HepG2 (cell line): ENCODE results near the gene ACAT1. TPM values are rescaled to one million over a fixed set of nuclear protein-coding genes. Genes with fewer than 3 reads are reported as not detected.

Source experiments
- CC2D1A ChIP-seq: sonication (generic); formaldehyde crosslinking; IDR thresholded peaks from 2 replicates; pipeline ENCODE4 v1.8.1; 2023; ENCODE audit warnings: mild to moderate bottlenecking, missing genetic modification reagents
- GMEB1 ChIP-seq: sonication (generic); formaldehyde crosslinking; IDR thresholded peaks from 2 replicates; pipeline ENCODE4 v1.5.1; 2020; ENCODE audit warnings: missing genetic modification reagents, mild to moderate bottlenecking, borderline replicate concordance
- MAF1 ChIP-seq: sonication (generic); formaldehyde crosslinking; IDR thresholded peaks from 2 replicates; pipeline ENCODE4 v1.5.0; 2020; ENCODE audit warnings: missing genetic modification reagents, borderline replicate concordance
- NCOA1 ChIP-seq: sonication (generic); formaldehyde crosslinking; IDR thresholded peaks from 2 replicates; pipeline ENCODE4 v1.9.0; 2021; ENCODE audit warnings: missing genetic modification reagents
- PAX8 ChIP-seq: sonication (generic); formaldehyde crosslinking; IDR thresholded peaks from 2 replicates; pipeline ENCODE4 v1.8.0; 2022; ENCODE audit warnings: mild to moderate bottlenecking, missing genetic modification reagents, borderline replicate concordance
- PBX2 ChIP-seq: IDR thresholded peaks from 2 replicates; pipeline ENCODE4 v1.6.1; 2016; ENCODE audit warnings: control low read depth
- POGK ChIP-seq: sonication (generic); formaldehyde crosslinking; conservative IDR thresholded peaks from 2 replicates; pipeline ENCODE4 v1.8.0; 2022; ENCODE audit warnings: mild to moderate bottlenecking, moderate library complexity, missing genetic modification reagents
- REXO4 ChIP-seq: sonication (generic); formaldehyde crosslinking; IDR thresholded peaks from 2 replicates; pipeline ENCODE4 v1.8.0; 2022; ENCODE audit warnings: missing genetic modification reagents, mild to moderate bottlenecking, borderline replicate concordance
- SCMH1 ChIP-seq: sonication (generic); formaldehyde crosslinking; IDR thresholded peaks from 2 replicates; pipeline ENCODE4 v1.9.0; 2021; ENCODE audit warnings: missing genetic modification reagents, mild to moderate bottlenecking, borderline replicate concordance
- ZBTB3 ChIP-seq: sonication (generic); formaldehyde crosslinking; IDR thresholded peaks from 2 replicates; pipeline ENCODE4 v1.4.0; 2020; ENCODE audit warnings: low read depth, mild to moderate bottlenecking, moderate library complexity, missing genetic modification reagents, borderline replicate concordance
- ZNF160 ChIP-seq: sonication (generic); formaldehyde crosslinking; IDR thresholded peaks from 2 replicates; pipeline ENCODE4 v1.8.0; 2022; ENCODE audit warnings: mild to moderate bottlenecking, inconsistent platforms, missing genetic modification reagents
- ZNF354B ChIP-seq: sonication (generic); formaldehyde crosslinking; IDR thresholded peaks from 2 replicates; pipeline ENCODE4 v1.8.0; 2022; ENCODE audit warnings: mild to moderate bottlenecking, missing genetic modification reagents
- ZNF446 ChIP-seq: sonication (generic); formaldehyde crosslinking; IDR thresholded peaks from 2 replicates; pipeline ENCODE4 v1.5.0; 2020; ENCODE audit warnings: mild to moderate bottlenecking, missing genetic modification reagents
- ZNF687 ChIP-seq: sonication (generic); formaldehyde crosslinking; IDR thresholded peaks from 2 replicates; pipeline ENCODE4 v1.5.1; 2020; ENCODE audit warnings: mild to moderate bottlenecking, missing genetic modification reagents, moderate library complexity
- ZNF703 ChIP-seq: sonication (generic); formaldehyde crosslinking; IDR thresholded peaks from 2 replicates; pipeline ENCODE4 v1.5.1; 2020; ENCODE audit warnings: missing genetic modification reagents, mild to moderate bottlenecking, moderate library complexity, borderline replicate concordance
- ZXDC ChIP-seq: sonication (generic); formaldehyde crosslinking; IDR thresholded peaks from 2 replicates; pipeline ENCODE4 v1.5.0; 2020; ENCODE audit warnings: mild to moderate bottlenecking, missing genetic modification reagents
- polyA plus RNA-seq, 8 experiments: library from polyadenylated mRNA; depleted of rRNA in 3 of 8; stranded (reverse) in 7 of 8; unstranded in 1 of 8; fragments of >200 nt; fragmentation: Illumina TruSeq in 4 of 8; extraction: Trizol in 4 of 8; gene quantifications; 2 replicates each; pipeline versions ENCODE4 v1.2.1 to v1.2.3, GENCODE V29; 2011 to 2016; ENCODE audit warnings: low read depth in 4 of 8, missing spikeins in 1 of 8, mixed read lengths in 1 of 8; ENCODE audit not compliant: insufficient read depth in 1 of 8
- total RNA-seq, 5 experiments: library from RNA; depleted of rRNA; stranded (reverse); fragments of >200 nt; fragmentation: Illumina TruSeq; extraction: Trizol; gene quantifications; 2 replicates each; pipeline ENCODE4 v1.2.3, GENCODE V29; 2016; ENCODE audit warnings: low read depth in 1 of 5

The ACAT1 gene
- total and polyA plus RNA-seq, 2 of the 13 experiments (the other 11 are each of a cell fraction or from before 2014, with no cell fraction given), result 103 to 165 TPM

GRCh38 chr11:108121274-108122155, at the start of gene ACAT1 (continued):
- TF ChIP-seq SCMH1 (CRISPR knock-in tag), result no peak
- no peak for TF ChIP-seq CC2D1A
- TF ChIP-seq MAF1 (CRISPR knock-in tag), result no peak
- peak; percentile 70; the same call in 1 of the 2 replicates for TF ChIP-seq GMEB1 (CRISPR knock-in tag)
- TF ChIP-seq ZNF703, result 0 out of 2 replicates have a peak, but pooled peaks have one; percentile 45
- TF ChIP-seq PAX8, result no peak
- TF ChIP-seq PBX2 (CRISPR knock-in tag), result no peak
- peak; percentile 49; the same call in 1 of the 2 replicates for TF ChIP-seq POGK (CRISPR knock-in tag)
- no peak for TF ChIP-seq ZBTB3
- TF ChIP-seq ZNF687 (CRISPR knock-in tag), result peak; percentile 96
- TF ChIP-seq ZNF354B (CRISPR knock-in tag), result no peak
- no peak; the same call in 1 of the 2 replicates for TF ChIP-seq ZNF446 (CRISPR knock-in tag)
- no peak for TF ChIP-seq REXO4 (CRISPR knock-in tag)
- TF ChIP-seq NCOA1 (CRISPR knock-in tag), result no peak
- peak; percentile 55; the same call in 1 of the 2 replicates for TF ChIP-seq ZNF160 (CRISPR knock-in tag)
- TF ChIP-seq ZXDC (CRISPR knock-in tag), result no peak; the same call in 1 of the 2 replicates
